ENCODE results near the gene SLC7A4.
"Not testable (repeated sequence)": the region's sequence is repeated elsewhere in the genome, so short reads cannot be mapped to it uniquely, and the experiment has no call there.

Gene SLC7A4

GRCh38 chr22:21061660-21062321 lies 29.4 kb upstream of the SLC7A4 start:
- DNase-seq = not testable (repeated sequence)

DNA sequence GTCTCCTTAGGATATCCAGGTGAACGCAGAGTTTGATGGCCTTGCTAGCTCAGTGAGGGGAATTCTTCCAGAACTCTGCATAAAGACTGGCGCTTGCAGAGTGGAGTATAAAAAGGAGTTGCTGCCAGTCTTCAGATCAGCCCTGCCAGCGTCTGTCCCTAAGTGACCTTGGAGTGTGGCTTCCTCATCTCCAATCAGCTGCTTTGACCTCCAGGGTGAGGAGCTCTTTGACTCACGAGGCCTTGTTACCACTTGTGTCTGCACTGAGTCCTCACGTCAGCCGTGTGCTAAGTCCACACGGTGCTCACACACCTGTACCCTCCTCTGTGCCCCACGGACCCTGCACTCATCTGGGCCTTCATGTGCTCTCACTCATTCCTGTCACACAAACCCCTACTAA lies 28.0 kb upstream of the SLC7A4 start:
- DNase-seq = not testable (repeated sequence)

GRCh38 chr22:21055880-21056319 lies 23.5 kb upstream of the SLC7A4 start:
- DNase-seq = no peak

DNA sequence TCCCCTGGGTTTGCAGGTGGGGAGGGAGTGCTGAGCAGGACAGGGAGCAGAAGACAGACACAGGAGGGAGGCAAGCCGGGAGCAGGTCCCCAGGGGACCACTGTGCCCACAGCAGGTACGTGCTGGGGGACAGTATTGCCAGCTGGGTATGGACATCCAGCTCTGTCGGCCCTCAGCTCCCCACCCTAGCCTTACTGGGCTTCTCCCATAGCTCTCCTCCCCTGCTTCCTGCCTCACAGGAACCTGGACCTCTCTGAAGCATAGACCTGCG lies 23.1 kb upstream of the SLC7A4 start:
- no peak for DNase-seq

DNA sequence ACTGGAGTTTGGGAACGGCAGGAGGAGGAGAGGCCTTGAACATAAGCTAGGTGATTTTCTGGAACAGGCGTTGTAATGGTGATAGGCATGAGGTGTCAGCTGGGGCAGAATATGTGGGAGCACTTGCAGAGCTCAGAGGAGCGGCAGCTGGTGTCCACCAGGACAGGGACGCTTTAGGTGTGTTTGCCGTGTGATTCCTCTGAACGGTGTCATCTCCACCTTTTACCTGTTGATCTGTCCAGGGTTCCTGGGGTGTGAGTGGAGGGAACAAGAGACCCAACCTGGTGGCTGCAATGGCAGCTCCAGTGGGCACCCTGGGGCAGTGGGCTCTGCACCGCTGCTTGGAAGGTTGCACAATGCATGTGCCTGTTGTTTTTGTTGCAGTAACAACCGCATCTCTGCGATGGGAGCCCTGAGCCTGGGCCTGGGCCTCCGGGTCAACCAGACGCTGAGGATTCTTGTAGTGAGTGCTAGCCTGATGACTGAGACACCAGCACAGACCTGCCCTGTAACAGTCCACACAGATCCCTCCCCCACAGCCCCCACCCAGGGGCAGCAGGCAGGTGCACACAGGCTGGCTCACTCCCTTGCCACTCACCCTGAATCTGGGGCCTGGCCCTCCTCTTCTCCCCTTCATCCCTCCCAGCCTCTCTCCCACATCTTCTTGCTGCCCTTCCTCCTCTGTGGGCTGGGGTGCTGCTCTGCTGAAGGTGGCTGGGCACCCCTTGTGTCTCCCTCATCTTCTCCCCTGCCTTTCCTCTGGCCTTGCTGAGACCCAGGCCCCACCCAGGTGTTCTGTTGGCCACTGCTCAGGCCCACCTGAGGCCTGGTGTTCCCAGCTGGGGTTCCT lies 22.6 kb upstream of the SLC7A4 start:
- DNase-seq = no peak

- no peak for DNase-seq
These were observed 21.8 kb upstream of the SLC7A4 start for GRCh38 chr22:21054046-21054713.

GRCh38 chr22:21052715-21053459 lies 20.5 kb upstream of the SLC7A4 start:
- no peak for DNase-seq

GRCh38 chr22:21051831-21052400 lies 19.6 kb upstream of the SLC7A4 start:
- DNase-seq = no peak

DNA sequence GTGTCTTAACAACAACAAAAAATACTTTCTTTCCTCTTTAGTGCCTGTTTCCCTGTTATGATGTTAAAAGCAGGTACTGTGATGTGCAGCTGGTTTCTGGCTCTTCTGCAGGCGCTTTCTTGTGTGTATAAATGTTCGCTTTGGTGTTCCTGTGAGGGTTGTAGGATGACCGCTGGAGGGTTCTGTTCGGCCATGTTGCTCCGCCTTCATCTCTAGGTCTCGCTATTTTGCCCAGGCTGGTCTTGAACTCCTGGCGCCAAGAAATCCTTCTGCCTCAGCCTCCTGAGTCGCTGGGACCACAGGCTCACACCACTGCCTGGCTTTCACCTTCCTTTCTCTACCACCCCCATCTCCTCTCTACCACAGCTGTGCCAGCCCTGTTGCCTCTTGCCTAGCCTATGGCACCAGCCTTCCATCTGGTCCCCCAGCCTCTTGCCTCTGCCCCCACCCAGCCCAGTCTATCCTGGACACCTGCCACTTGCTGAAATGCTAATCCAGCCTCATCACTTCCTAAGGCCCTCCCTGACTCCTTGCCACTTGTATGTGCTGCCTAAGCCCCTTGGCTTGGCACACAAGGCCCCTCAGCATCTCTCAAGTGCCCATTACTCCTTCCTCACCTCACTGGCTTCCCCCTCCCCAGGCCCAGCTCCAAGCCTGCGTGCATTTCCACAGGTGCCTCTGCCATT lies 18.9 kb upstream of the SLC7A4 start:
- DNase-seq = no peak

DNA sequence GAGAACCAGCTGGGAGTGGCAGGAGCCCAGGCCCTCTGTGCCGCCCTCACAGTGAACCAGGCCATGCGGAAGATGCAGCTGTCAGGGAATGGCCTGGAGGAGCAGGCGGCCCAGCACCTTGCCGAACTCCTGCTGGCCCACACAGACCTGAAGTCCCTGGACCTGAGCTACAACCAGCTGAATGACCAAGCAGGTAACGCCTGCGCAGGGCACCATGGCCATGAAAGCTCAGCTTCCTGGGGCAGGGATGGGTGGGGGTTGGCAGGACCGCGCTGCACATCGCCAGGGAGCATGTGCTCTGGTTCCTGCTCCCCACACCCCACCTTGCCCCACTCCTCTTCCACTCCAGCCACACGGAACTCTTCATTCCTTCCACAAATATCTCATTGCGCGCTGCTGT lies 16.6 kb upstream of the SLC7A4 start:
- not testable (repeated sequence) for DNase-seq

DNA sequence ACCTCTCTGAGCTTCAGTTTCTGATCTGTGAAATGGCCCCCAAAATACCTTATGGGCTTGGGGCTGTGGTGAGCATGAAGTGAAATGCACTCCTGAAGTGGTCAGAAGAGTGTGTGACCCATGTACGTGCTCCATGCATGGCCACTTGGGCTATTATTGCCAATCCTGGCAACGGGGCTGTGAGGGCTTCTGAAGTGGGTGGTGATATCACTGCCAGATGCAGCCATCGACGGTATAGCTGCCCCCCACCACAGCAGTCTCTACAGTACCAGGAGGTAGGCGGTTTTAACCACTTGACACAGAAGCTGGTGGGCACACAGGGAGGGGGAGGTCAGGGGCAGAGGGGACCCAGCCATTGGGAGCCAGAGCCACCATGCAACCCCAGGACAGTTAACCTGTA lies 16.1 kb upstream of the SLC7A4 start:
- DNase-seq = not testable (repeated sequence)

DNA sequence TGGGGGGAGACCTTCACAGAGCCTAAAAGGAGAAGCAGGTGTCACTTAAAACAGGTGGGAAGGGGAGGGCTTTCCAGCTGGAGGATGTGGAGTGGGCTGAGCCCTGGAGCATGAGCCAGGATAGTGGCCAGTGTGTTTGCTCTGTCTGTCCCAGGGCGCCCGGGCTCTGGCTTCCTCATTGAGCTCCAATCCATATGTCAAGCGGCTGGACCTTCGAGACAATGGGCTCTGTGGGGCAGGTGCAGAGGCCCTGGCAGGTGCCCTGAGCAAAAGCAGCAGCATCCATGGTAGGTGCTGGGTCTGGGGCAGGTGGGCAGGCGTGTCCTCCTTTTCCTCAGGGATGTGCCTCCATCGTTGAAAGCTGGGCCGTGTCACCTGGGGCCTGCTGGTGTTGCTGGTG lies 15.4 kb upstream of the SLC7A4 start:
- DNase-seq = no peak

DNA sequence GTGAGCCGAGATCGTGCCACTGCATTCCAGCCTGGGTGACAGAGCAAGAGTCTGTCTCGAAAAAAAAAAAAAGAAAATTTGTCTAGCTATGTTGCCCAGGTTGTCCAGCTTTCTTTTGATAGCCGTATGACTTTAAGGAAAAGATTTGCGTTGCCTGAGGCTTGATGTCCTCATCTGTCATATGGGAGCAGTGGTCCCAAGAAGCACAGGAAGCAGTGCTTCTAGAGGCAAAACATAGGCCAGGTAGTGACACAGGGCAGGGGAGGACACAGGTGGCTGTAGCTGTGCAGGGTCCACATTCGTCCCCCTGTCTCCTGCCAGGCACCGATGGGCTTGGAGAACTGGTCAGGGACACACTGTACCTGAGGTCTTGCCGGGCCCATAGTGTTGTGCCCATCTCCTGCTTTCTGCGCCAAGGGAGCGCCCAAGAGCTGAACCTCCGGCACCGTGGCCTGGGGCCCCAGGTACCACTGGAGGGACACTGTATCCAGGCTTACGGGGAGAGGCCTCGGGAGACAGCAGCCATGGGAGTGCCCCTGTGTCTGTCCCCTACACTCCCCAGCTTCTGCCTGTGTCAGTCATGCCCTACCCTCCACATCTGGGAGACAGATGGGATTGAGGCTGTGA lies 14.8 kb upstream of the SLC7A4 start:
- DNase-seq = no peak

DNA sequence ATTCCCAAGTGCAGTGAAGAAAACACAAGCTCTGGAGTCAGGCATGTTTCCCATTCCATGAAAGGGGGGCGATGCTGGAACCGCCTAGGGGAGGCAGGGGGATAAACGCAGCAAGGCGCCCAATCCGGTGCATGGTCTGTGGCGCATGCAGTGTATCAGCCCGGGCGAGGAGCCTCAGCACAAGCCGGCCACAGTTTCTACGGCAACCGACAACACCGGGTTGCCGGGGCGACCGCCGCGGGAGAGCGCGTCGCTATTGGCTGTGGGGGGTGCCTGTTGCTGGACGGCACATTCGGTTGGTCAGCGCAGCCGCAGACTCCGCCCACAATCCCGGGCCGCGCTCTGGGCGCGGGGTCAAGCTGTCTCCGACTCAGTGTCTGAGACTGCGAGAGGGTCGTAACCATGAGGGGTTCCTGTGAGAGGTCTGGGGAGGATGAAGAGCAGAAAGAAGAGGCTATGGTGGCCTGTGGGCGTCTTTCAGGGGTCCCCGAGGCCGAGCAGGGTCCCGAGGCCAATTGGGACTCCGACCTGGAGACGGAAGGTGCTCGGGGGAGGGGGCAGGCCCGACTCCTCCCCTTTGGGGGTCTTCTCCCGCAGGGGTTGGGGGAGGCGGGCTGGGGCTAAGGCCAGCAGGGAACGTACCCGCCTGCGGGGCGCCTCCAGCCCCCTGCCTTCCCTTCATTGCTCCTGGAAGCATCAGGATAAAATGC lies 13.4 kb upstream of the SLC7A4 start, which contains the start of gene LRRC74B:
Gene LRRC74B (plus strand): TSS at position 362 of the 710 bp plus-strand sequence. CDS start 41 bp downstream, at position 403.
- peak; percentile 85 for DNase-seq

GRCh38 chr22:21044931-21045584 lies 12.7 kb upstream of the SLC7A4 start:
- no peak for DNase-seq

GRCh38 chr22:21043860-21044535 lies 11.6 kb upstream of the SLC7A4 start:
- no peak for DNase-seq

- no peak for DNase-seq
These were observed 10.9 kb upstream of the SLC7A4 start for GRCh38 chr22:21042978-21043859.

- no peak for DNase-seq
These were observed 9.6 kb upstream of the SLC7A4 start for GRCh38 chr22:21041937-21042336.

- DNase-seq = not testable (repeated sequence)
These were observed 6.8 kb upstream of the SLC7A4 start for GRCh38 chr22:21039158-21039557.
